Fibroblast of lung (primary cell): ENCODE results near the gene NPAS4. TPM values are rescaled to one million over a fixed set of nuclear protein-coding genes. Genes with fewer than 3 reads are reported as not detected.

Experiments
- DNase-seq, 2 donors: peaks; one replicate each; pipeline versions ENCODE4 v3.0.0 to v3.0.0-alpha.2; 2010; ENCODE audit warnings: low read depth in 2 of 2
- H2AFZ ChIP-seq: 2 replicates; pipeline ENCODE4 v1.5.1; 2012; ENCODE audit warnings: low read length, control low read depth, inconsistent platforms
- H3K27ac ChIP-seq: 2 replicates; pipeline ENCODE4 v1.5.1; 2011; ENCODE audit warnings: low read length, control low read depth; ENCODE audit not compliant: insufficient read depth
- H3K27me3 ChIP-seq: 2 replicates; pipeline ENCODE4 v1.5.1; 2011; ENCODE audit warnings: mild to moderate bottlenecking, low read length; ENCODE audit not compliant: control insufficient read depth, insufficient read depth
- H3K36me3 ChIP-seq: 2 replicates; pipeline ENCODE4 v1.5.1; 2011; ENCODE audit warnings: low read length; ENCODE audit not compliant: control insufficient read depth, insufficient read depth
- H3K4me1 ChIP-seq: 2 replicates; pipeline ENCODE4 v1.5.1; 2011; ENCODE audit warnings: low read length; ENCODE audit not compliant: control insufficient read depth, insufficient read depth; ENCODE audit errors: extremely low read depth
- H3K4me2 ChIP-seq: 2 replicates; pipeline ENCODE4 v1.5.1; 2011; ENCODE audit warnings: low read length, control low read depth; ENCODE audit not compliant: insufficient read depth; ENCODE audit errors: extremely low read depth
- H3K4me3 ChIP-seq, 4 experiments: fragments of 200-600 bp in 1 of 4; sonication (generic) in 1 of 4; replicated peaks in 1 of 4; 2 replicates each; pipeline ENCODE4 v1.5.1; 2011 to 2016; ENCODE audit warnings: low read length in 4 of 4, low read depth in 3 of 4, mild to moderate bottlenecking in 3 of 4, control low read depth in 2 of 4, inconsistent platforms in 1 of 4, mixed read lengths in 1 of 4; ENCODE audit not compliant: insufficient read depth in 1 of 4; ENCODE audit errors: control extremely low read depth in 1 of 4
- H3K79me2 ChIP-seq: 2 replicates; pipeline ENCODE4 v1.5.1; 2012; ENCODE audit warnings: mild to moderate bottlenecking, low read length, inconsistent platforms; ENCODE audit not compliant: control insufficient read depth, insufficient read depth
- H3K9ac ChIP-seq: 2 replicates; pipeline ENCODE4 v1.5.1; 2011; ENCODE audit warnings: mild to moderate bottlenecking, low read length, control low read depth; ENCODE audit not compliant: insufficient read depth
- H3K9me3 ChIP-seq: 2 replicates; pipeline ENCODE4 v1.5.1; 2012; ENCODE audit warnings: low read depth, low read length; ENCODE audit not compliant: control insufficient read depth, insufficient read depth
- H4K20me1 ChIP-seq: 2 replicates; pipeline ENCODE4 v1.5.1; 2011; ENCODE audit warnings: low read length; ENCODE audit not compliant: control insufficient read depth, insufficient read depth; ENCODE audit errors: extremely low read depth
- CTCF ChIP-seq, 2 donors: IDR thresholded peaks in 1 of 2; conservative IDR thresholded peaks in 1 of 2; 1 replicate in 1 of 2; 2 replicates in 1 of 2; pipeline ENCODE4 v1.5.1; 2011 to 2012; ENCODE audit warnings: low read length in 2 of 2, control low read depth in 1 of 2, inconsistent platforms in 1 of 2, low read depth in 1 of 2, mild to moderate bottlenecking in 1 of 2
- EZH2 ChIP-seq: IDR thresholded peaks from 2 replicates; pipeline ENCODE4 v1.5.1; 2012; ENCODE audit warnings: low read length, control low read depth, mild to moderate bottlenecking; ENCODE audit errors: missing control alignments
- polyA plus RNA-seq, 2 donors: library from polyadenylated mRNA; depleted of rRNA in 1 of 2; stranded (reverse) in 1 of 2; unstranded in 1 of 2; fragments of >200 nt; gene quantifications; 2 replicates each; pipeline ENCODE4 v1.2.1, GENCODE V29; 2011 to 2012; ENCODE audit warnings: missing spikeins in 1 of 2
- total RNA-seq: library from RNA; depleted of rRNA; stranded (reverse); fragments of >200 nt; gene quantifications from 2 replicates; pipeline ENCODE4 v1.2.1, GENCODE V29; 2014

The NPAS4 gene
- total and polyA plus RNA-seq, 2 donors (not counting 1 experiment from before 2014, with no cell fraction given): 0.16 TPM; not detected in 1

- Histone ChIP-seq H3K4me1 (peaks cover 9% of the 10 kb centered on the region), H3K4me2 (no peak overlapping the region), H3K4me3 (no peak overlapping the region), H3K79me2 (no peaks in the 10 kb centered on the region), H2AFZ (no peak overlapping the region), H3K9ac (no peak overlapping the region), H3K27ac (no peak overlapping the region), H3K36me3 (no peaks in the 10 kb centered on the region), H3K27me3 (peaks cover 11% of the 10 kb centered on the region), H3K9me3 (no peaks in the 10 kb centered on the region), H4K20me1 (no peaks in the 10 kb centered on the region)
- no peak for TF ChIP-seq CTCF (conservative IDR thresholded peaks at IDR 0.05 in 1 of 2, IDR thresholded peaks at IDR 0.05 in 1 of 2; ENCODE audit: low read depth in 1 of 2, low read length in 2 of 2)
- no peak for TF ChIP-seq EZH2
- no peak for DNase-seq
Observed at GRCh38 chr11:66414120-66414934, 6.5 kb upstream of the NPAS4 start.

- H3K36me3 ChIP-seq: no peaks in the 10 kb centered on the region
- no peak for DNase-seq
- H4K20me1 ChIP-seq: no peaks in the 10 kb centered on the region
- TF ChIP-seq EZH2 (no peak), CTCF (conservative IDR thresholded peaks at IDR 0.05 in 1 of 2, IDR thresholded peaks at IDR 0.05 in 1 of 2; ENCODE audit: low read depth in 1 of 2, low read length in 2 of 2) (no peak)
- H3K4me2 ChIP-seq: no peak overlapping the region
- H3K9ac ChIP-seq: no peak overlapping the region
- H2AFZ ChIP-seq: no peak overlapping the region
- H3K4me1 ChIP-seq: peaks cover 9% of the 10 kb centered on the region
- H3K27ac ChIP-seq: no peak overlapping the region
- H3K27me3 ChIP-seq: peaks cover 12% of the 10 kb centered on the region
- no peak overlapping the region for H3K4me3 ChIP-seq
- no peaks in the 10 kb centered on the region for H3K9me3 ChIP-seq
- no peaks in the 10 kb centered on the region for H3K79me2 ChIP-seq
Observed at GRCh38 chr11:66415423-66415822, 5.4 kb upstream of the NPAS4 start.

GRCh38 chr11:66417000-66417399 is 3.8 kb upstream of the NPAS4 start:
- no peaks in the 10 kb centered on the region for H3K79me2 ChIP-seq
- H3K4me2 ChIP-seq: no peak overlapping the region
- H3K9ac ChIP-seq: no peak overlapping the region
- peaks cover 9% of the 10 kb centered on the region for H3K4me1 ChIP-seq
- H3K36me3 ChIP-seq: no peaks in the 10 kb centered on the region
- TF ChIP-seq EZH2: no peak
- no peak for TF ChIP-seq CTCF (conservative IDR thresholded peaks at IDR 0.05 in 1 of 2, IDR thresholded peaks at IDR 0.05 in 1 of 2; ENCODE audit: low read depth in 1 of 2, low read length in 2 of 2)
- peaks cover 5% of the 10 kb centered on the region for H3K27me3 ChIP-seq
- DNase-seq: no peak
- no peak overlapping the region for H3K4me3 ChIP-seq
- no peak overlapping the region for H3K27ac ChIP-seq
- no peaks in the 10 kb centered on the region for H4K20me1 ChIP-seq
- H2AFZ ChIP-seq: no peak overlapping the region
- H3K9me3 ChIP-seq: no peaks in the 10 kb centered on the region
